Panc1 (cell line): ENCODE data around the gene DNAAF5. TPM values are rescaled to one million over a fixed set of nuclear protein-coding genes. Genes with fewer than 3 reads are reported as not detected.
A peak's percentile ranks its signal among the peaks of the same experiment; 100 is the strongest.

Experiments
- ATAC-seq: fragments of 200-7000 bp; cut with Tn5 transposase; 2 replicates; pipeline ENCODE4 v1.9.1; 2020; ENCODE audit warnings: mild to moderate bottlenecking, moderate library complexity
- BruUV-seq: library from RNA; stranded (reverse); fragments of 400-500 nt; replicated peaks from 2 replicates; lab custom pipeline; 2021; lab: Mats Ljungman, UMichigan
- CTCF ChIA-PET: fragments of 300-600 bp; sonication (Branson Sonifier 250); formaldehyde crosslinking; loops from one replicate; lab custom pipeline; 2022; ENCODE audit warnings: antibody characterized with exemption; lab: Charles Lee
- POLR2A ChIA-PET: fragments of 300-600 bp; sonication (Branson Sonifier 250); formaldehyde crosslinking; loops from one replicate; lab custom pipeline; 2022; ENCODE audit warnings: antibody characterized with exemption; lab: Charles Lee
- DNase-seq: peaks from one replicate; pipeline ENCODE4 v3.0.0-alpha.2; 2010; ENCODE audit warnings: low read depth, low spot score
- H3K27ac ChIP-seq: 2 replicates; pipeline ENCODE4 v1.5.1; 2011; ENCODE audit warnings: mild to moderate bottlenecking, low read length, inconsistent platforms
- H3K27me3 ChIP-seq: fragments of 200-500 bp; sonication (Bioruptor generic); 2 replicates; pipeline ENCODE4 v1.6.0; 2014; ENCODE audit warnings: low read length, inconsistent platforms; ENCODE audit not compliant: control insufficient read depth, insufficient read depth
- H3K36me3 ChIP-seq: fragments of 200-500 bp; sonication (Bioruptor generic); 2 replicates; pipeline ENCODE4 v1.5.1; 2014; ENCODE audit warnings: inconsistent platforms, mild to moderate bottlenecking, low read length, moderate library complexity; ENCODE audit not compliant: control insufficient read depth, insufficient read depth
- H3K4me1 ChIP-seq: 2 replicates; pipeline ENCODE4 v1.5.1; 2011; ENCODE audit warnings: inconsistent platforms, mild to moderate bottlenecking, low read length, moderate library complexity; ENCODE audit not compliant: control insufficient read depth, insufficient read depth
- H3K4me3 ChIP-seq, 2 experiments: 2 replicates each; pipeline ENCODE4 v1.5.1; 2011 to 2012; ENCODE audit warnings: low read depth in 2 of 2, low read length in 2 of 2, mild to moderate bottlenecking in 2 of 2, inconsistent platforms in 1 of 2, moderate library complexity in 1 of 2
- H3K9me3 ChIP-seq: fragments of 200-500 bp; sonication (Bioruptor generic); 2 replicates; pipeline ENCODE4 v1.5.1; 2014; ENCODE audit warnings: low read depth, mild to moderate bottlenecking, inconsistent platforms, low read length, moderate library complexity; ENCODE audit not compliant: control insufficient read depth, insufficient read depth
- CTCF ChIP-seq: fragments of 450-650 bp; IDR thresholded peaks from 2 replicates; pipeline ENCODE4 v1.5.1; 2017; ENCODE audit warnings: mild to moderate bottlenecking
- POLR2AphosphoS5 ChIP-seq: IDR thresholded peaks from 2 replicates; pipeline ENCODE4 v1.6.1; 2012; ENCODE audit warnings: mild to moderate bottlenecking, low read depth, low read length, moderate library complexity
- REST ChIP-seq, 2 experiments: IDR thresholded peaks; 2 replicates each; pipeline ENCODE4 v1.6.1; 2011 to 2012; ENCODE audit warnings: low read depth in 2 of 2, control low read depth in 1 of 2, low read length in 1 of 2, mild to moderate bottlenecking in 1 of 2, moderate library complexity in 1 of 2; ENCODE audit not compliant: insufficient read depth in 1 of 2
- SIN3A ChIP-seq: IDR thresholded peaks from 2 replicates; pipeline ENCODE4 v1.6.1; 2012; ENCODE audit warnings: low read depth, mild to moderate bottlenecking, low read length, moderate library complexity, borderline replicate concordance; ENCODE audit not compliant: insufficient read depth
- TCF7L2 ChIP-seq: IDR thresholded peaks from 2 replicates; pipeline ENCODE4 v1.6.1; 2011; ENCODE audit warnings: mild to moderate bottlenecking, low read depth, low read length, inconsistent platforms
- in situ Hi-C: cut with HindIII; loops from 2 replicates; pipeline ENCODE4 v1.10.0; 2016; ENCODE audit warnings: low sequenced_read_pairs, low pct_unique_long_range_greater_than_20kb
- intact Hi-C: fragments of 100-400 bp; cut with micrococcal nuclease; formaldehyde crosslinking; loops from one replicate; pipeline ENCODE4 v1.10.0; 2022; ENCODE audit not compliant: unreplicated experiment
- total RNA-seq: library from RNA; stranded (reverse); gene quantifications from one replicate; pipeline ENCODE4 v1.2.1, GENCODE V29; 2021; ENCODE audit not compliant: unreplicated experiment

The DNAAF5 gene
- total RNA-seq, 1 experiment from 2014 or later: 79.5 TPM

- Histone ChIP-seq H3K36me3 (no peaks in the 10 kb centered on the region), H3K4me1 (peaks cover 35% of the 10 kb centered on the region), H3K4me3 (peak overlapping the region in 1 of 2 experiments; percentile 30; a peak in 2 of 4 replicates), H3K27ac (peak overlapping the region; percentile 81), H3K27me3 (no peaks in the 10 kb centered on the region), H3K9me3 (peaks cover 11% of the 10 kb centered on the region; the same call in 1 of the 2 replicates)
- CTCF ChIA-PET: interaction anchor here (0.8 to 1.4 kb wide), 2 partner anchors 95 to 410 kb away, joined by 3 read pairs; no protein-coding TSS in a partner anchor
- ATAC-seq (no peak; the same call in 1 of the 2 replicates), DNase-seq (no peak)
- POLR2A ChIA-PET: no interaction called here
- TF ChIP-seq CTCF: no peak
- no peak for TF ChIP-seq TCF7L2
- TF ChIP-seq POLR2AphosphoS5: no peak
- no peak for TF ChIP-seq SIN3A
- no peak for TF ChIP-seq REST (IDR thresholded peaks at IDR 0.05; ENCODE audit: insufficient read depth in 1 of 2, low read depth in 2 of 2, low read length in 1 of 2)
- no TSS peak for BruUV-seq
- in situ Hi-C loops (no loop called here), intact Hi-C loops (no loop called here)
Observed at GRCh38 chr7:731440-732085, 5.1 kb downstream of the DNAAF5 start.

DNA sequence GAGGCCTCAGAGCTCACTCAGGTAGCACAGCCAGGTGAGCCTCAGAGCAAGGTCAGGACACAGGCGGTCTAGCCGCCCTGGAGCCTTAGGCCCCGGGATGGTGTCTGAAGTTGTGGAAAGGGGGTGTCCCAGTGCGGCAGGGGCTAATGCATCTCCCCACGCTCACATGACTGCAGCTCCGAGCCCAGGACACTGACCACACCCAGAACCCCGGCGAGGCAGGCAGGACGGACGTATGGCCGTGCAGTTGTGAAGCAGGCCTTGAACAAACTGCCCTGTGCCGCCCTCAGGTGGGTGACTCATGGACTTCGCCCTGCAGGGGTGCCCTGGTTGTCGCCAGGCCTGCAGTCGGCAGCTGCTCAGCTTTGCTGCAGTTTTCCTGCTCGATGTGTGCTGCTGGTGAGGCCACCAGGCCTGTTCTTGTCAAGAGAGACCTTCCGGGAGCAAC, 5.6 kb downstream of the DNAAF5 start:
- peak overlapping the region in 1 of 2 experiments; percentile 30; a peak in 2 of 4 replicates for H3K4me3 ChIP-seq

More for the DNA sequence above, 5.6 kb downstream of the DNAAF5 start:
- TF ChIP-seq POLR2AphosphoS5 (0 out of 2 replicates have a peak, but pooled peaks have one; percentile 41), REST (IDR thresholded peaks at IDR 0.05; ENCODE audit: insufficient read depth in 1 of 2, low read depth in 2 of 2, low read length in 1 of 2) (no peak)
- peak overlapping the region; percentile 81 for H3K27ac ChIP-seq
- BruUV-seq: no TSS peak
- peak; percentile 27 for DNase-seq
- peak; percentile 93 for ATAC-seq
- no peaks in the 10 kb centered on the region for H3K36me3 ChIP-seq
- in situ Hi-C loops: no loop called here
- H3K9me3 ChIP-seq: peaks cover 11% of the 10 kb centered on the region; the same call in 1 of the 2 replicates
- peaks cover 35% of the 10 kb centered on the region for H3K4me1 ChIP-seq
- CTCF ChIA-PET: interaction anchor here (1.4 kb wide), 1 partner anchor 96 kb away, joined by 3 read pairs; no protein-coding TSS in a partner anchor
- POLR2A ChIA-PET: no interaction called here
- intact Hi-C loops: no loop called here
- H3K27me3 ChIP-seq: no peaks in the 10 kb centered on the region
